ENCODE data around the gene MLLT3. TPM values are rescaled to one million over a fixed set of nuclear protein-coding genes. Genes with fewer than 3 reads are reported as not detected.

Gene MLLT3
- total RNA-seq, 4 donors from 2014 or later: 9.4 to 38.2 (median 30.2) TPM

GRCh38 chr9:20414150-20414549 lies 208.1 kb downstream of the MLLT3 start:
- peaks cover 0 to 6% (median 4%) of the 10 kb centered on the region in 4 donors for H3K4me1 ChIP-seq
- H3K4me3 ChIP-seq: no peak overlapping the region
- no peak overlapping the region for H3K27ac ChIP-seq
- intact Hi-C loops (cut with DNase I; ENCODE audit: low total_unique reads) (no loop called here), in situ Hi-C loops (cut with MboI; ENCODE audit: low pct_ligation_motif_present in 1 of 4, low pct_unique_long_range_greater_than_20kb in 1 of 4, low sequenced_read_pairs in 3 of 4) (no loop called here)
- TF ChIP-seq POLR2AphosphoS5 (IDR thresholded peaks at IDR 0.05): no peak
- no peak for TF ChIP-seq CTCF (IDR thresholded peaks at IDR 0.05)
- TF ChIP-seq POLR2A (IDR thresholded peaks at IDR 0.05): no peak
- no peak for TF ChIP-seq EP300 (IDR thresholded peaks at IDR 0.05; ENCODE audit: low read depth)
- DNase-seq: no peak
- peaks cover 0 to 3% (median 0%) of the 10 kb centered on the region in 4 donors for H3K36me3 ChIP-seq
- no peaks in the 10 kb centered on the region for H3K9me3 ChIP-seq
- no peaks in the 10 kb centered on the region for H3K27me3 ChIP-seq

GRCh38 chr9:20409321-20410092 lies 212.8 kb downstream of the MLLT3 start:
- in situ Hi-C loops (cut with MboI; ENCODE audit: low pct_ligation_motif_present in 1 of 4, low pct_unique_long_range_greater_than_20kb in 1 of 4, low sequenced_read_pairs in 3 of 4): no loop called here
- Histone ChIP-seq H3K36me3 (peaks cover 0 to 3% (median 0%) of the 10 kb centered on the region in 4 donors), H3K4me1 (peaks cover 0 to 41% (median 23%) of the 10 kb centered on the region in 4 donors), H3K9me3 (no peaks in the 10 kb centered on the region), H3K27ac (peak overlapping the region; percentile 68 to 82 (median 74)), H3K27me3 (no peaks in the 10 kb centered on the region), H3K4me3 (no peak overlapping the region)
- TF ChIP-seq CTCF (IDR thresholded peaks at IDR 0.05): no peak
- no peak for TF ChIP-seq POLR2A (IDR thresholded peaks at IDR 0.05)
- no peak for TF ChIP-seq EP300 (IDR thresholded peaks at IDR 0.05; ENCODE audit: low read depth)
- no peak for TF ChIP-seq POLR2AphosphoS5 (IDR thresholded peaks at IDR 0.05)
- no peak for DNase-seq
- intact Hi-C loops (cut with DNase I; ENCODE audit: low total_unique reads): no loop called here

GRCh38 chr9:20408513-20408912 lies 213.8 kb downstream of the MLLT3 start:
- peak; percentile 64 for DNase-seq
- H3K4me3 ChIP-seq: peak overlapping the region in 1 of 4 donors; percentile 25

GRCh38 chr9:20407013-20407412 lies 215.3 kb downstream of the MLLT3 start:
- intact Hi-C loops (cut with DNase I; ENCODE audit: low total_unique reads) (no loop called here), in situ Hi-C loops (cut with MboI; ENCODE audit: low pct_ligation_motif_present in 1 of 4, low pct_unique_long_range_greater_than_20kb in 1 of 4, low sequenced_read_pairs in 3 of 4) (no loop called here)
- Histone ChIP-seq H3K4me3 (no peak overlapping the region), H3K9me3 (no peaks in the 10 kb centered on the region), H3K36me3 (no peaks in the 10 kb centered on the region), H3K27ac (peak overlapping the region; percentile 68 to 82 (median 74)), H3K27me3 (no peaks in the 10 kb centered on the region), H3K4me1 (peaks cover 0 to 41% (median 23%) of the 10 kb centered on the region in 4 donors)
- TF ChIP-seq POLR2A (IDR thresholded peaks at IDR 0.05): no peak
- TF ChIP-seq EP300 (IDR thresholded peaks at IDR 0.05; ENCODE audit: low read depth): no peak
- no peak for TF ChIP-seq CTCF (IDR thresholded peaks at IDR 0.05)
- TF ChIP-seq POLR2AphosphoS5 (IDR thresholded peaks at IDR 0.05): no peak
- DNase-seq: no peak

More at GRCh38 chr9:20408513-20408912, 213.8 kb downstream of the MLLT3 start:
- in situ Hi-C loops (cut with MboI; ENCODE audit: low pct_ligation_motif_present in 1 of 4, low pct_unique_long_range_greater_than_20kb in 1 of 4, low sequenced_read_pairs in 3 of 4) (no loop called here), intact Hi-C loops (cut with DNase I; ENCODE audit: low total_unique reads) (no loop called here)
- H3K4me1 ChIP-seq: peaks cover 0 to 41% (median 23%) of the 10 kb centered on the region in 4 donors
- no peaks in the 10 kb centered on the region for H3K27me3 ChIP-seq
- no peaks in the 10 kb centered on the region for H3K9me3 ChIP-seq
- TF ChIP-seq EP300 (IDR thresholded peaks at IDR 0.05; ENCODE audit: low read depth) (no peak), CTCF (IDR thresholded peaks at IDR 0.05) (peak in 1 of 5 experiments; percentile 11), POLR2AphosphoS5 (IDR thresholded peaks at IDR 0.05) (peak in 1 of 3 donors; percentile 55)
- 30 to 63% methylated on average over 3 to 4 of the region's 4 CpGs for WGBS, 2 donors (ENCODE audit: low coverage in 1 of 2)
- peak overlapping the region; percentile 68 to 82 (median 74) for H3K27ac ChIP-seq
- no peaks in the 10 kb centered on the region for H3K36me3 ChIP-seq
